Right lobe of liver (tissue), 4 donors: Measurements from ENCODE around the gene RTKN.

Experiments
- POLR2A ChIP-seq: fragments of 450-650 bp; IDR thresholded peaks from one replicate; pipeline ENCODE4 v1.6.1; 2017; ENCODE audit warnings: antibody characterized with exemption, mild to moderate bottlenecking
- TF ChIP-seq, protein P1 (sequence below), 4 donors: fragments of 200-600 bp in 3 of 4; fragments of 450-650 bp in 1 of 4; IDR thresholded peaks; one replicate each; pipeline versions ENCODE4 v1.5.1 to v1.8.0; 2016 to 2022; ENCODE audit warnings: antibody characterized with exemption in 4 of 4, mild to moderate bottlenecking in 2 of 4
- donor health status: DM: no; HTN: no; CAD: no.
- donor health status: DM: no; HTN: no; CAD: no.
- donor health status: DM: no; HTN: yes; CAD: no.

DNA sequence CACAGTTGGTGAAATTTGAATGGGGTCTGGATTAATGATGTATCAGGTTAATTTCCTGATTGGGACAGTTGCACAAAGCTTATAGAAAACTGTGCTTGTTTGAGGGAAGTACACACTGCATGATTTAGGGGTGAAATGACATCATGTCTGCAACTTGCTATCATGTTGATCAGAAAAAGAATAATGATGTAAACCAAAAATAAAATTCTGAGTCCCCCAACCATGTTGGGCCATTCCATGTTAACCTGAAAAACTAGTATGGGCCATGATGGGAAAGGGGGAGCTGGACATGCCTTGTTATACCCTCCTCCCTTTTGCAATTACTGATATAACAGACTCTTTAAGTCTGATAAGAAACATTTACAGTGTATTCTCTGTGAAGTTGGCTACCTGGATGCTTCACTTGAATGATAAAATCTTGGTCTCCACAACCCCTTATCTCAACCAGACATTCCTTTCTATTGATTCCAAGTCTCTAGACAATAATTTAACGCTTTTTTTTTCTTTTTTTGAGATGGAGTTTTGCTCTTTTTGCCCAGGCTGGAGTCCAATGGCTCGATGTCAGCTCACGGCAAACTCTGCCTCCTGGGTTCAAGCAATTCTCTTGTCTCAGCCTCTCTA lies 8.9 kb upstream of the RTKN start:
- TF ChIP-seq, protein P1, sequence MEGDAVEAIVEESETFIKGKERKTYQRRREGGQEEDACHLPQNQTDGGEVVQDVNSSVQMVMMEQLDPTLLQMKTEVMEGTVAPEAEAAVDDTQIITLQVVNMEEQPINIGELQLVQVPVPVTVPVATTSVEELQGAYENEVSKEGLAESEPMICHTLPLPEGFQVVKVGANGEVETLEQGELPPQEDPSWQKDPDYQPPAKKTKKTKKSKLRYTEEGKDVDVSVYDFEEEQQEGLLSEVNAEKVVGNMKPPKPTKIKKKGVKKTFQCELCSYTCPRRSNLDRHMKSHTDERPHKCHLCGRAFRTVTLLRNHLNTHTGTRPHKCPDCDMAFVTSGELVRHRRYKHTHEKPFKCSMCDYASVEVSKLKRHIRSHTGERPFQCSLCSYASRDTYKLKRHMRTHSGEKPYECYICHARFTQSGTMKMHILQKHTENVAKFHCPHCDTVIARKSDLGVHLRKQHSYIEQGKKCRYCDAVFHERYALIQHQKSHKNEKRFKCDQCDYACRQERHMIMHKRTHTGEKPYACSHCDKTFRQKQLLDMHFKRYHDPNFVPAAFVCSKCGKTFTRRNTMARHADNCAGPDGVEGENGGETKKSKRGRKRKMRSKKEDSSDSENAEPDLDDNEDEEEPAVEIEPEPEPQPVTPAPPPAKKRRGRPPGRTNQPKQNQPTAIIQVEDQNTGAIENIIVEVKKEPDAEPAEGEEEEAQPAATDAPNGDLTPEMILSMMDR (IDR thresholded peaks at IDR 0.05), result no peak
- no peak for TF ChIP-seq POLR2A
